ENCODE data around the gene DUSP10. TPM values are rescaled to one million over a fixed set of nuclear protein-coding genes. Genes with fewer than 3 reads are reported as not detected.
A peak's percentile ranks its signal among the peaks of the same experiment; 100 is the strongest.

DUSP10 gene
- total RNA-seq, 1 donor from 2014 or later: 5.8 TPM

GRCh38 chr1:221692643-221693042 is 49.2 kb downstream of the DUSP10 start:
- DNase-seq: no peak

GRCh38 chr1:221691261-221691660 is 50.6 kb downstream of the DUSP10 start:
- no peak for DNase-seq

DNA sequence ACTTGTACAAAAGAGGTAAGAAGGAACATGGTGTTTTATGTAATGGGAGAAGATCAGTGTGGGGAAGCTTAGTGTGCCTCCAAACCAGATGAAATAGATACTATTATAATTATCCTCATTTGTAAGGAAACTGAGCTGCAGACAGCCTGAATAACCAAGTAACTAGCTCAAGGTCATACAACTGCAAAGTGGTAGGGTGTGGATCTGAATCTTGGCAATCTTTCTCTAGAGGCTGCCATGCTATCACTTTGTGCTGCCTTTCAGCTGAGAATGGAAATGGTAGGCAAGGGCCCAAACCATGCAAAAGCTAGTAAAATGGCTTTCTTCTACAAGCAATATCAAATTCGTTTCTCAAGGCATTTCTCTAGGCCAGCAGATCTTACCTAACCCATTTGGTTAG is 51.0 kb downstream of the DUSP10 start:
- no peak for DNase-seq

DNA sequence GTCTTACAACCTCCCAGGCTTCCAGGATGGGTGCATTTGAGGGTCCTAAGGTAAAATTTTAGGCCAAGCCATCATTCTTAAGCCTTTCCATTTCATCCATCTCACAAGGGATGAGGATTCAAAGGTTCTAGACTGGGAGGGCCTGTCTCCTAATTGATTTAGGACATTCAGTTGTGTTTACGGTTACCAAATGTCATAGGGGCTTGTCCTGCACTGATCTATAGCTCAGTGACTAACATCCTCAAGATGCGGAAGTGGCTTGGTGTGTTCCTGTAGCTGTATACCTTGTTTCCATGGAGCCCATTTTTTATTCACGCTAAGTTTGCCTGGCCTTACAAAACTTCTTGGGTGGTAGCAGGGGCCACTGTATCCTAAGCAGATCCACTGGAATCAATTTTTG is 52.8 kb downstream of the DUSP10 start:
- no peak for DNase-seq

DNA sequence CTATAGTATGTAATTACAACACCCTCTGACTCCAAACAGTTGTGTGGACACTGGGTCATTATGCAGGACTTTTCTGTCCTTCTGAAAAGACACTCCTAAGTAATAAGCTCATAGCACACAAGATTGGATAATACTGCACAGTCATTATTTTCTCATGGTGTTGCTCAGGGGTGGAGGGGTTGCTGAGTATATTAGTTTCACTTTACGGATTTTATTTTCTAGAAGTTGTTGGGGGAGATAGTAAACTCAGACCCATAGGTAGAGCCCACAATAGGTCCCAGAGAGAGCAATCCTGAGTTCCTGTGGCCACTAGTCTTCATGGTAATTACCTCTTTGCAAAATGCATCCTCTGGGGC is 53.4 kb downstream of the DUSP10 start:
- DNase-seq: no peak

DNA sequence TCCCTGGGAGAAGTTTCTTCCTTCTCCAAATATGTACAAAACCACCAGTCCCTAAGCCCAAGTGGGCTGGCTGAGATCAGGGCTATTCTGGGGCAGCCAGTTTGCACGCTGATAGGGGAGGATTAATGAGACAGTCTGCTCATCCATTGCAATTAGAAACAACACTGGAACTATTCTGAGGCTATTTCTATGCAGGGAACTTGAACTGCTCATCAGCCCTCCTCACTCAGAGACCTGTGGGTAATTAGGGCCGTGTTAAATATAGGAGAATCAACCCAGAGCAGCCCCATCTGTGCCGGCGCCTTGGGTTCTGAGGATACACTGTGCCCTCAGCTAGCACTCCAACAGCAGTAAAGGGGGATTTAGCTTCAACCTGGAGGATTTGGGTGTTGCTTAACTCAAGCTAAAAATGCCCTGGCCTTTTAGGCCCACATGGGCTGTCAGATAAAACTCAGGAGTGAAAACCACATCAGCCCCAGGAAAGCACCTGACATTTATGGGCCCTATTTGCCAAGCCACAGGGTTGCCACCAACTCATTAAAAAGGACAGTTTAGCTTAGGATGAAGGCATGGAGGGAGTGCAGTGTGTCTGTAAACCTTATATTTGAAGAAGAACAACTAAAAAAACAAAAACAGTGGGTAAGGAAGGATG is 53.9 kb downstream of the DUSP10 start:
- no peak for DNase-seq

- DNase-seq: no peak
Measured at GRCh38 chr1:221683681-221684080, 58.2 kb downstream of the DUSP10 start.

GRCh38 chr1:221680085-221680484 is 61.8 kb downstream of the DUSP10 start:
- no peak for DNase-seq

GRCh38 chr1:221678014-221678413 is 63.9 kb downstream of the DUSP10 start:
- DNase-seq: no peak

DNA sequence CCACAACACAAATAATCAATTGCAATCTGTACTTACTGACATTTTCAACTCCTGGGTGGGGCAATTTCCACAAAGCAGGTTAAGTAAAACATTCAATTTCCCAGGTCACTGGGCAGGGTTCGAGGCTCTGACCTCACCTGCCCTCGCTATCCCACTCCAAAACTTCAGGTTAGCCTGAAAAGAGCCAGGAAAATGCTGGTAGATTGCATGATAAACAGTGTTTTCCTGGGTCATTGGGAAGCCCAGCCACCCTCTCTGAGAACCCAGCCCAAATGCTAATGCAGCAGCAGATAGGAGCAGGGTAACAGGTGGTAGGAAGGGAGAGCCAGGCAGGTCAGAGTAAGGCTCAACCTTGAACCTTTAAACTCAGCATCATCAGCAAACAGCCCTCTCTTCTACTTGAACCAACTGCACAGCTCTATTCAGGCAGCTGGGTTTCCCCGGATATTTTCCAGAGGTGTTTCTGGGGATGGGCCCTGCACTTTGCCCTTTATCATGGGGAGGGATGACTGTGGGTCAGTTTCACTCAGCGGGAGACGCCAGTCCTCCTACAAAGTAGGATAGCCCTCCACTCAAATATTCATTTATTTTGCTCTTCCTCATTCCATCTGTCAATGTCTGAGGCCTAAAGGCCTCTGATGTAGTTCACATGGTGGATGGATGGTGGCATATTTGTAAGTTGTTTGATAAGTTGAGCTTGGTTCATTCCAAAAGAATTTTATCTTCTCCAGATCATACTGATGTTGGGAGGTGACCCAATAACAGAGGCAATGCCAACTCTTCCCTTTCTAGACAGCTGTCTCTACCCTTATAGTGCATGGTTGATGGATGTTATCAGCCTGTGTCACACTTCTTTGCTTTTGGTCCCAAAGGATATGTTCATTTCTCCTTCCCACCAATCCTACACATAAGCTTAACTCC is 65.7 kb downstream of the DUSP10 start:
- DNase-seq: no peak

- DNase-seq: no peak
Measured at GRCh38 chr1:221672965-221673364, 68.9 kb downstream of the DUSP10 start.

DNA sequence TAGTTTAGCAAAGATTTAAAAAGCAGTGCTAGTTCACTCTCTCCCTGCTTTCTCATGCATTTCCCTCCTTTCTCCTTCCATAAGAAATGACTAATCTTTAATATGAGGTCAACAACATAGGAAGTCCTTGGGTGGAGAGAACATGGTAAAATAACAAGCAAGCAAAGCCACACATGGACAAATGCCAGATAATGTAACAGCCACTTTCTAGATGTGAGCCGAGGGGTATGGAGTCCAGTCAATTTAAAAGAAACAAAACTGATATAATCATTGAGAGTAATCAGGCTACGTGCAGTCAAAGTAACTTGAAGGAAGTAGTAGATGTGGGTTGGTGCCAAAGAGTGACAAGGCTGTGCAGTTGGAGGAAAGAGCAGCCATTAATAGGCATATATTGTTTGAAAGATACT is 69.6 kb downstream of the DUSP10 start:
- peak; percentile 17 for DNase-seq

GRCh38 chr1:221670081-221670480 is 71.8 kb downstream of the DUSP10 start:
- DNase-seq: no peak

GRCh38 chr1:221669441-221669840 is 72.4 kb downstream of the DUSP10 start:
- DNase-seq: no peak

DNA sequence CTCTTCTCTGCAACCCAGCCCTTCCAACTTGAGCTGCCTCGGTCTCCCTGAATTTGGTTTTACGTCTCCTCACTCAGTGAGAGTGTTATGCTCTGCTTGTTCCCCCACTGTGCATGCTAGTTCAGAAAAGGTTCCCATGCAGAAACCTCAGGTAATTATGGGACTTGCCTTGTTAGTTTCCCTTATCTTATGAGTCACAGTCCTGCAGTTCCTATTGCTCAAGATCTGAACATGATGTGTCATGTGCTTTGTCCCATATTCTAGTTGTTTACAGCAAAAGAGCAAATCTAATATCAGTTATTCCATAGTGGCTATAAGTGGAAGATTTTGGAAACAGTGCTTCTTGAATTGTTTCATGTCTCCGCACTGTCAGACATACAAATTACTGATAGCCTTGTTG is 74.4 kb downstream of the DUSP10 start:
- DNase-seq: peak; percentile 21

- DNase-seq: no peak
Measured at GRCh38 chr1:221664253-221664652, 77.6 kb downstream of the DUSP10 start.

- DNase-seq: no peak
Measured at GRCh38 chr1:221663321-221663720, 78.6 kb downstream of the DUSP10 start.

DNA sequence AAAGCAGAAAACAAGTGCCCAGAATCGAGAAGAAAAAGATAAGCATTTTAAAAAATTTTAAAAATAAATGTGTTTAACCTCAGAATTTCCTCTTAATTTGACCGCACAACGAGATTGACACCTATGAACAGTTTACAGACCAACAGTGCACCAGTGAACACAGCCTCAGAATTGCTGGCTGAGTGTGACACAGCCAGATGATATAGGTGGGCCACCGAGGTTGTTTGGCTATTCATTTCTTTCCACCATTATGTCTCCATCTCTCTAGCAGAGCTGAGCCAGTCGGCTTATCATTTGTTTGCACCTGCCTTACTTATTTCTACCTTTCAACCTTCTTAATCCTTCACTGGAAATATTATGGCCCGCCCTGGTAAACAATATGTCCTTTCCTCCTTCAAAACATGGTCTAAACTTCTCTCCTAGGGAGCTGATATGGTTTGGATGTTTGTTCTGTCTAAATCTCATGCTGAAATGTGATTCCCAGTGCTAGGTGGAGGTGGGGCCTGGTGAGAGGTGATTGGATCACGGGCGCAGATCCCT is 86.1 kb downstream of the DUSP10 start:
- DNase-seq: no peak

Data from dermis blood vessel endothelial cell (primary cell).